WI38 (cell line): Measurements from ENCODE around the gene PRKCG.
"Not testable (repeated sequence)": the region's sequence is repeated elsewhere in the genome, so short reads cannot be mapped to it uniquely, and the experiment has no call there.

ENCODE experiments used
- H3K4me3 ChIP-seq: 2 replicates; pipeline ENCODE4 v1.5.1; 2011; ENCODE audit warnings: low read depth, mild to moderate bottlenecking, control low read depth, low read length
- CTCF ChIP-seq: IDR thresholded peaks from 2 replicates; pipeline ENCODE4 v1.5.1; 2012; ENCODE audit warnings: low read depth, mild to moderate bottlenecking, control low read depth, low read length

The PRKCG gene

GRCh38 chr19:53947624-53948023, 65.6 kb downstream of the PRKCG start:
- TF ChIP-seq CTCF = no peak
- H3K4me3 ChIP-seq = no peak overlapping the region

- not testable (repeated sequence) for H3K4me3 ChIP-seq
These were observed 66.6 kb downstream of the PRKCG start for GRCh38 chr19:53948611-53949010.

GRCh38 chr19:53951436-53951835, 69.4 kb downstream of the PRKCG start:
- TF ChIP-seq CTCF = no peak
- no peak overlapping the region for H3K4me3 ChIP-seq

GRCh38 chr19:53951947-53952346, 70.0 kb downstream of the PRKCG start:
- H3K4me3 ChIP-seq = no peak overlapping the region
- no peak for TF ChIP-seq CTCF

GRCh38 chr19:53953383-53953782, 71.4 kb downstream of the PRKCG start:
- TF ChIP-seq CTCF = no peak
- H3K4me3 ChIP-seq = no peak overlapping the region
